Forelimb muscle (tissue), 1 donor: ENCODE data around the gene ZNF275. TPM values are rescaled to one million over a fixed set of nuclear protein-coding genes. Genes with fewer than 3 reads are reported as not detected.
"Not testable (repeated sequence)": the region's sequence is repeated elsewhere in the genome, so short reads cannot be mapped to it uniquely, and the experiment has no call there.

ENCODE experiments used
- DNase-seq: peaks from one replicate; pipeline ENCODE4 v3.0.0-alpha.2; 2013; ENCODE audit warnings: low read depth
- polyA plus RNA-seq: library from polyadenylated mRNA; unstranded; fragments of 120-200 nt; gene quantifications from one replicate; pipeline ENCODE4 v1.2.1, GENCODE V29; 2013; ENCODE audit not compliant: insufficient read length

The ZNF275 gene, protein sequence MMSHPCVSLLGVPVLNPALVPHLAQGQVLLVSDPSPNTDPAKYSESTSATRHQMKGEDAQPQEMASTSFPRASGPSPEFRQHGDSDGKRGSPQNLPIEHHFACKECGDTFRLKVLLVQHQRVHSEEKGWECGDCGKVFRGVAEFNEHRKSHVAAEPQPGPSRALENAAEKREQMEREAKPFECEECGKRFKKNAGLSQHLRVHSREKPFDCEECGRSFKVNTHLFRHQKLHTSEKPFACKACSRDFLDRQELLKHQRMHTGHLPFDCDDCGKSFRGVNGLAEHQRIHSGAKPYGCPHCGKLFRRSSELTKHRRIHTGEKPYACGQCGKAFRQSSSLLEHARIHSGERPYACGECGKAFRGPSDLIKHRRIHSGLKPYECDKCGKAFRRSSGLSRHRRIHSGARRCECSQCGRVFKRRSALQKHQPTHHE
- 7.0 TPM for polyA plus RNA-seq

DNA sequence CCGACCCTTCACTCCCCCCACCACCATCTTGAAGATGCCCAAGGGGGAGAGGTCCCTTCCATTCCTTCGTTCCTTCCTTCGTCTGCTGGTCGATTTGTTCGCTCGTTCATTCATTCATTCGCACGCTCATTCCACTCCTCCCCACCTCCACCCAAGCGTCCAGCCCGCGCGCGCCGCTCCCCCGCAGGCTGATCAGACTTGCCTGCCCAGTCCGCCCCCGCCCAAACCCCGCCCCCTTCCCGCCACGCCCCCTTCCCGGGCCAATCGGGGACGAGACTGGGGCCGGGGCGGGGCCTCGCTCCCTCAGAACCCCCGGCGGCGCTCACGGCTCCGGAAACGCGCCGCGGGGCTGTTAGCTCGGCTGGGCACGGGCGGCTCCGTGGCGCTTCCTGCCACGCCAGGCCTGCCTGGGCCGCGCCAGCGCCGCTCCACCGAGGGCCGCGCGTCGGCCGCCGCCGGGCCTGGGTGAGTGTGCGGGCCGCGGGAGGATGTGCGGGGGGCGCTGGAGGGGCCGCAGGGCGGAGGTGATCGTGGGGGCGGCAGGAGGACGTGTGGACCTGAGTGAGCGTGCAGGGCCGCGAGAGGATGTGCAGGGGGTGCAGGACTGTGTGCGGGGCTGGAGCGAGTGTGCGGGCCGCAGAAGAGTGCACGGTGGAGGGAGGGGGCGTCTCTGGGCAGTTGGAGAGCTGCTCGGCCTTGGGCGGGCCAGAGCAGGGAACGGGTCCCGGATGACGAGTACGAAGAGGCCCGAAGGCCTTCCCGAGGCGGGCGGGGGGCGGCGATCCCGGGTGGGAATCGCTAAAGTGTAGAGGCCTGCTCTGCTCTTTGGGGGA lies at the start of gene ZNF275:
Gene ZNF275, plus strand, starts transcription at position 333 of the 833 bp plus-strand sequence. CDS start 2,527 bp downstream, outside the sequence.
- peak; percentile 26 for DNase-seq

DNA sequence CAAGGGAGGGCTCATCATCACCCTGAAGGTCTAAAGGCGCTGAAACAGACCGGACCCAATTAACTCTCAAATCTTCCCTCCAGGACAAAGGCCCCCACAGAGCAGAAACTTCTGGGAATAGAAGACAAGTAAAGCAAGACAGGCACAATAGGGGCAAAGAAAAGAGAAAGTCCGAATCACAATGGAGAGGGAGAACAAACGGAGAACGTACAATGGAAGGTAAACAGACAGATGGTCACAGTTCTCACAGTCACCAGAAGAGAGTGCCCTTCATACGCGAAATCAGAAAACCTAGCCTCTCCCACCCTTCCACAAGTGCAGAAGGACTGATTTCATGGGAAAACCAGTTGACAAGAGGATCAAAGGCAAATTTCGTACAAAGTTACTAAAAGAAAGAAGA lies 48.3 kb upstream of the ZNF275 start:
- not testable (repeated sequence) for DNase-seq

DNA sequence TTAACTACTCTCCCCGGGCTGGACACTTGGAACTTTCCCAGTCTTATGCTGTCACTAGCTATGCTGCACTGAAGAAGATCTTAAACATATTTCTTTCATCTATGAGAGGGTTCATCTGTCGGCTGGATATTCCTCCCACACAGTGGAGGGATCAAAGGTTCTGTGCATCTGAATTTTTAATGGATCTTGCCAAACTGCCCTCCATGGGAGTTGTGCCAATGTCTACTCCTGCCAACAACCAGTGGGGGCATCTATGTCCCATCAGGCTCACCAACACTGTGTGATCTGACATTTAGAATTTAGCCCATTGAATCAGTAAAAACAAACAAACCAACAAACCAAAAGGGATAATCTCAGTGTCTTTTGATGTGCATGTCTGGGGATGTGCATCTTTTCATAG lies 45.1 kb upstream of the ZNF275 start:
- not testable (repeated sequence) for DNase-seq

DNA sequence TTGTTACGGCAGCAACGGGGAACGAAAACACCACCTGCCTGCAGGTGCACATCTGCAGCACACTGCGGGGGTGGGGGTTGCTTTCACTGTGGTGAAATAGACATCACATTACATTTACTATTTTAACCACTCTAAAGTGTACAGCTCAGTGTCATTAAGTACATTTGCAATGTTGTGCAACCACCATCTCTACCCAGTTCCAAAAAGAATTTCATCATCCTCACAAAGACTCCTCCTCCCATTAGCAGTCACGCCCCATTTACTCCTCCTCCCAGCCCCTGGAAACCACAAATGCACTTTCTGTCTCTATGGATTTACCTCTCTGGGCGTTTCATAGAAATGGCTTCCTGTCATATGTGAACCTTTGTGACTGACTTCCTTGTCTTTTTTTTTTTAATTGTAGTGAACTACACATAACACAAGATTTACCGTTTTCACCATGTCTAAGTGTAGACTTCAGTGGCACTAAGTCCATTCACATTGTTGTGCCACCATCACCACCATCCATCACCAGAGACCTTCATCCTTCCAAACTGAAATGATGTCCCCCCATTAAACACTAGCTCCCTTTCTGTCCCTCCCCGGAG lies 40.4 kb upstream of the ZNF275 start:
- DNase-seq = not testable (repeated sequence)

DNA sequence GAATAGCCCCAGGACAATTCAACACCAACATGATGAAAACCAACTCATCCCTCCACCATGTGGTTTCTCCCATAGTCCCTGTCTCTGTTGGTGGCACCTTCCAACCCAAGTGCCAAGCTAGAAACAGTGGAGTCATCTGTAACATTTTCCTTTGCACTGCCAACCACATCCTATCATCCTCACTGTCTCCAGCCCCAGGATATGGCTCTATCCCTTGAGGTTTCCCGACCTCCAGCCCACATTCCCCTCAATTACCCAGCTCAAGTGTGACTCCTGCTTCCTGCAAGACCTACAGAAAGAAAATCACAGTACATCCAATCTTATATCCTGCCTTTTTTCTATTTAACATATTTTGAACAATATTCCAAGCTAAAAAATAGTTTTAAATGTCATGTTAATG lies 36.6 kb upstream of the ZNF275 start:
- DNase-seq = no peak

DNA sequence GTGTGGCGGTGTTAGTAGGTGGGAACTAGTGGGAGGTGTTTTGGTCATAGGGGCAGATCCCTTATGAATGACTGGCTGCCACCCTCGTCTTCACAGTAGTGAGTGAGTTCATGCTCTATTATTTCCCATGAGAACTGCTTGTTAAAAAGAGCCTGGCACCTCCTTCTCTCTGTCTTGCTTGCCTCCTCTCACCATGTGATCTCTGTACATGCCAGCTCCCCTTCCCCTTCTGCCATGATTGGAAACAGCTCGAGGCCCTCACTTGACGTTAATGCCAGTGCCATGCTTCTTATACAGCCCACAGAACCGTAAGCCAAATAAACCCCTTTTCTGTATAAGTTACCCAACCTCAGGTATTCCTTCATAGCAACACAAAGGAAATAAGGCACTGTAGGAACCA lies 34.1 kb upstream of the ZNF275 start:
- no peak for DNase-seq

DNA sequence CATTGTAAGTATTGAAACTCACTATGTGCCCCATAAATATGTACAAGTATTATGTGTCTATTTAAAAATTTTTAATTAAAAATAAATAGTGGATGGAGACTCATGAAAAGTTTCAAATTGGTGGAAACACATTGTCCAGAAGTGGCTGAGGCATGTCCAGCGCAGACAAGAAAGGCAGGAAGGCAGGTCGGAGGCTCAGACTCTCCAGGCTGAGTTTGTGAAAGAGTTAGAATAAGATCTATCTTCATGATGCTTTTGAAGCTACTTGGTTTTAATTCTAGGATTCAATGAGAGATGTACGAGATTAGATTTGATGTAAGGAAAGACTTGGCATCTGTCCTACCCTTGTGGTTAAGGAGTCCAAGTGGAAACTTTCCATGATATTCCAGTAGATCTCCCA lies 32.2 kb upstream of the ZNF275 start:
- DNase-seq = no peak

DNA sequence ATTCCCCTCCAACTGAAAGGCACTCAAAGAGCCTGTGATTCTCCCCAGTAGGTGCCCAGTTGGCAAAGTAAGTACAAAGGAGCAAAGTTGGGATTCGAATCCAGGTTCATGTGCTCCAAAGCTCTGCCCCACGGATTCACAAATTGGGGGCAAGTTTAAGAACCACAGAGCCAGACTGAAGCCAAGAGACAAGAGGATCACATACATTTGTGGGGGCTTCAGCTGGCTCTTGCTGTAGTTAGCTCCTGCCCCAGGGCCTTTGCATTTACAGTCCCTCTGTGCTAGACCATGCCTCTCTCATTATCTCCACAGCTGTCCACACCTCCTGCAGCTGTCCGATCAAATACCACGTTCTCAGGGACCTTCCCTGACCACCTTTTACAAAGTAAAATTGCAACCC lies 31.2 kb upstream of the ZNF275 start:
- no peak for DNase-seq

DNA sequence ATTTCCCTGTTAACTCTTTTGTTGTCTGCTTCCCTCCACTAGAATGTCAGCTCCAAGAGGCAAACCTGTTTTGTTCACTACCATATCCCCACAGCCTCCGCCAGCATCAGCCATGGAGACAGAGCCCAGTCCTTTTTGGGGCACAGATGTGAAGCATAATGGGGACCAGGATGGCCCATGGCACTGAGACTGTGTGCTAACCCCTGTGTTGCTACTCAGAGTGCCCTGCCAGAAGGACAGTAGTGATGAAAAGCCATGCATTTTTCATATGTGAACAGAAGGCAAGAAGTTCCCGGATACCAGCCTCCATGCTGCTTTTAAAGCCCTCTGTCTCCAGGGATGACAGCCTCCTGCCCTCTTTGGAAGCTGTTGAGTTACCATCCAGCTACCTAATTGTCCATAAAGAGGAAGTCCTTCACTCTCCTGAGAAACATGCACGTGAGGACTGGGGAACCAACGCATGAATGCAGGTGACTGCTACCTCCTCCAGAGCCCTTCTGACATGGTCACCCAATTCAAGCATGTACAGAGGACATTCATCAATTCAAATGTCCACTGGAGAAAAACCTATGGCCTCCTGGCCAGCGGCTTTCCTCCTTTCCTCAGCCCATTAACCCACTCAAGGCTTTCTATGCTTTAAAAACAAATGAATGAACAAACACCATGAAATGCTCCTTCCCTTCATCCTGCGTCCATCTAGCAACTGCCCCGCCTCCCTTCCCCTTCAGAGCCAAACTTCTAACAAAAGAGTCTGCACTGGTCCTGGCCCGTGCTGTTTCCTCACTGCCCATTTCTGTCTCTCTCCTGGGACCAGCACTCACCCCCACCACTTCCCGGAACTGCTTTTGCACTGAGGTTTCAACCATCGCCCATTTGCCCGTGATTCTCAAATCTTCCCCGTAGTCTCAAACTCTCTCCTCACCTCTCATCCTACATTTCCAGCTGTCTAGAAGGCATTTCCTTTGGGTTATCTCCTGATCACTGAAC lies 30.4 kb upstream of the ZNF275 start:
- no peak for DNase-seq

DNA sequence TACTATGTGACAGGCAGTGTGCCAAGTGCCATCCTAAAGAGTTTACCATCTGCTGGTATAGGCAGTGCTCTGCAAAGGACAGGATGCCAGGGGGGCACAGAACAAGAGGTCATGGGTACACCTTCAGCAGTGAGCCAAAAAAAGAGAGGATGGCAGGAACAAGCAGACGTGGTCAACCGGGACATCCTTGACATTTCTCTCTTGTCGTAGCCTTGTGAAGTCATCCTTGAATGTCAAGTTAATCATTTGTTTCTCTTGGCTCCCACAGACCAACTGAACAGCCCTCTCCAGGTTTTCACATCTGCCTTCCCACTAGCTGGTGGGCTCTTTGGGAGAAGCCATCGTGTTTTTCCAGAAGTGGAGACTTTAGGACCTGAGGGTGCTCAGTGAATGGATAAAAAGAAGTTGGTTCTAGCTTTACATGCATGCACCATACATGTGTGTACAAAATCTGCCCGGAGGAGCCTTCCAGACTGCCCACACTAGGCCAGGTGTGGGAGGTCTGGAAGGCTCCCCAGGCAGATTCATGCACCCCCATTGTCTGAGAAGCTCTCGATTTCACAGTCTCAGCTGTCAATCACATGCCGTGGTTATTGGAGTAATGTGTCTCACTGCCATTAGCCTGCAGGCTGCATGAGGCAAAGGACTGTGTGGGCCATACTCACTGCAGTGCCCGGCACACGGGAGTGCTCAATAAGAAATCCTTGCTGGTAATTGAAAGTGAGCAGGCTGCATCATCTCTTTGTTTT lies 28.8 kb upstream of the ZNF275 start:
- no peak for DNase-seq

DNA sequence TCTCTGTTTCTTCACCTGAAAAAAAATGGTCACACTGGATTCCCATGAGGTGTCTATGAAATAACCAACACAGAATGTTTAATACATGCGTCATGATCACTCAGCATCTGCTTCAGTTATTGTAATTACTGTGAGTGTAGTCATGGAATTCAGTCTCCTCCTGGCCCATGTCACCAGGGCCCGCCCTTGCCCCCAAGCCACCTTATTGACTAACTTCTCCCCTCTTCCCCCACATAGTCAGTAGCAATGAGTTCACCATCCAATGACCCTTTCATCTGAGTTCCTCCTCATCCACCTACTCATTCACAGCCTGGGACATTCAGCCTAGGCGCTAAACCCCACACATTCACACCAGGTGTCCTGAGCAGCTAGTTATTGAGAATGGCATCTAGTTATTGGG lies 28.0 kb upstream of the ZNF275 start:
- DNase-seq = no peak

DNA sequence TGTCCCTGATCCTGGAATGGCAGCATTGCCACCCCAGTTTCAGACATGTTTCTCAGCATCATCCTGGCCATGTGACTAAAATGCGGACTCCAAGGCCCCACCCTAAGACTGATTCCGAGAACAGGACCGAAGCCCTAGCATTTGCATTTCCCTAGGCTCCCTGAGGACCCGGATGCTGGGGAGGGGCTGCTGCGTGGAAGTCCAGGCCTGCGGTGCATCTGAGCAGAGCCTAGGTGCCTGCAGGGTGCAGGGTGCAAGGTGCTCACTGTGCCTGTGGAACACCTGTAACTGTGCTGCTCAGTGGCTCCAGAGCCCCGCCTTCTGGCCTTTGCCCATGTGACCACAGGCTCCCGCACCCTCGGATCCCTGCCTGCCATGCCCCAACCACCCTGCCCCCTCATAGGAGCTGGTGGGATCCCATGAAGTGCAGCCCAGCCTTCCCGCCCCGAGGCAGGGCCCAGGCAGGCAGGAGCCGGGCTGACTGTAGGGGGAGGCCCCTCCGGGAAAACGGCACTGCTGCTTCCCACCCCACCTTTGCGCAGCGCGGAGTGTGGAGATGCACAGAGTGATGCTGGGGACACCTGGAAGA lies 27.3 kb upstream of the ZNF275 start:
- DNase-seq = no peak

DNA sequence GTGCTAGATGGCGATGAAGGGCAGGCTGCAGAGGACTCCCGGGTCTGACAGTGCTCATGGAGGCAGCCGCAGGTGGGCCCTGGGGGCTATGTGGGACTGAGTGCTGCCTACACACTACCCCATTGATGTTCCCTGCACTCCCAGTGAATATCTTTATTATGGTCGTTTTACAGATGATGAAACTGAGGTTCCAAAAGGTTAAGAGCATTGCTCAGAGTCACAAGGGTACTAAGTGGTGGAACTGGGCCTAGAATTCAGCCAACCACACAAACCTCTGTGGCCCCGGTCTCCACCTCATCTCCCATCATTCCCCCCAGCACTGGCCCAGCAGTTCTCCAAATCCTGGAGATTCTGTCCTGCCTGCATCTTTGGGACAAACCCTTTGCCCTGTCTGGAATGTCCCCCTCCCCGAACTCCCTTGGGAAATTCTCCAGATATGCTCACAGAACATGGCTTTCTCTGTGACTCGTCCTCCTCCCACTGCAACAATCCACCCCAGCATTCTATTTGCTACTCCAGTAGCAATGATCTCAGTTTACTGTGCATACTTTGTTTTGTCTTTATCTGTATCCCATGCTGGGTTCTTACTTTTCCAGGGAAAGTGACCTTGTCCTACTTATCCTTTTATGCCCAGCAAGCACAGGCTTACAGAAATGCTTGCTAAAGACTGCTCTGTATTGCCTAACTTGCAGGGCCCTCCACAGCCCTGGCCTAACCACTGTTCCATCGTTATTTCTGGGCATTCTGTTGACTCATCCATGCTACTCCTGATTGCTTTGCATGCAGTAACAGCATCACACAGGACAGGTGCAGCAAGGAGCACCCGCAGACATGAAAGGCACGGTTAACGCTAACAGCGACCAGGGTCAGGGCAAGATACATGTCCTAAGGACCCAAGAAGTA lies 26.4 kb upstream of the ZNF275 start:
- DNase-seq = no peak

DNA sequence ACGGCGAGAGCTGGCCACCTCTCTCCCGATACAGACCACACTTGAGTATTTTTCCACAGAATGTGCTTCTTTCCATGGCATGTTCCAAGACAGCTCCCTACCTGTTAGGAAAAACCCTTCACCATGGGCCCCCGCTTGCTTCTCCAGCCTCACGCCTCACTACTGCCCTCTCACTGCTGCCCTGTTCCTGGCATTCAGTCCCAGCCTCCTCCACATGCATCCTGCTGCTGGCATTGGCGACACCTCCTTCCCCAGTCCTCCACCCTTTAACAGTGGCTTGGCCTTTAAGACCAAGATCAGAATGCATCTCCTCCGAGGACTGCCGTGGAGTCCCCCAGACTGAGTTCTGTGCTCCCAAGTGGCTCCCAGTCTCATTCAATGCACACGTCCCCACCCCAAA lies 23.1 kb upstream of the ZNF275 start:
- no peak for DNase-seq

DNA sequence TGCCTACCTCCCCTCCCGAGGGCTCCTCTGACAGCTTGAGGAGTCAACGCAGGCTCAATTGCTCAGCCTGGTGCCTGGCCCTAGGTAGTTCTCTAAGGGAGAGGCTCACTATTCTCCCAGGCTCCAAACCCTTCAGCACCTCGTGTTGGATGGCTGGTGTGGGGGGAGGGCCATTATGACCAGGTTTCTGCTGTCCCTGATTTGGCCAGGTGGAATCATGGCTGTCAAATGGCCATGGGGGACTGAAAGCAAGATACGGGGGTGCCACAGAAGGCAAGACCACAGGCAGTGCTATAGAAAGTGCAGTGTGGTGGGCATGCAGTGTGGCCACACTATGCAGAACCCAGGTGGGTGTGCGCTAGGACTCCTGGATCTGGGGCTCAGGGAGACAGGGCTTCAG lies 21.9 kb upstream of the ZNF275 start:
- no peak for DNase-seq

DNA sequence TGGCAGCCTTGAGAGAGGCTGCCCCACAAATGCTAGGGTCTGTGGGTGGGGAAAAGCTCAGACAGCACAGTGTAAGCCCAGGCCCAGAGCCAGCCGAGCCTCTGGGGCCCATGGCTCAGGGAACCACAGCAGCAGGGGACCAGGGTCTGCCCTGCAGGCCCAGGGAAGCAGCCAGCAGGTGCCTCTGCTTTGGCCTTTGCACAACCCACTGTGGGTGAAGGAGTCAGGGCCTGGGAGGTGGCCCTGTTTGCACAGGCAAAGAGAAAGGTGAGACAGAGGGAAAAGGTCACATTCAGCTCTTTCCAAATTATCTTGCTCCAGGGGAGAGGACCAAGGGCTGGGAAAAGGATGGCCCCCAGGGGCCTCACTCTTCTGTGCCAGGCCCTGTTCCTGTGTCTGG lies 21.1 kb upstream of the ZNF275 start:
- no peak for DNase-seq

DNA sequence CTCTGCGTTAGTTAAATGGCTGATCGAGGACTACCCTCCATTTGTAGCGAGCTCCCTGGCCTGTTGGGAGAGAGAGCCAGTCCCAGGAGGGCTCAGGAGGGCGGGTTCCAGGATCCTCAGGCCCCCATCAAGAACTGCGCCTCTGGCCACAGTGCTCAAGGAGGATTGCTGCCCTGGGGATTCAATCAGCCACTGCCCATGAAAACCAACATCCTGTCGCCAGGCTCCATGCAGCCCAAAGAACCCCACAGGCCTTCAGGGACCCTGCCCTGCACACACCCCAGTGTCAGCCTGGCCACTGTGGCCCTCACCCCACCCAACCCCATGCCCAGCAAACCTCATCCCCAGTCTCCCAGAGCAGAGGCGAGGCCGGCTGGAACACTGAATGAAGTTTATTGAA lies 16.6 kb upstream of the ZNF275 start:
- DNase-seq = no peak

DNA sequence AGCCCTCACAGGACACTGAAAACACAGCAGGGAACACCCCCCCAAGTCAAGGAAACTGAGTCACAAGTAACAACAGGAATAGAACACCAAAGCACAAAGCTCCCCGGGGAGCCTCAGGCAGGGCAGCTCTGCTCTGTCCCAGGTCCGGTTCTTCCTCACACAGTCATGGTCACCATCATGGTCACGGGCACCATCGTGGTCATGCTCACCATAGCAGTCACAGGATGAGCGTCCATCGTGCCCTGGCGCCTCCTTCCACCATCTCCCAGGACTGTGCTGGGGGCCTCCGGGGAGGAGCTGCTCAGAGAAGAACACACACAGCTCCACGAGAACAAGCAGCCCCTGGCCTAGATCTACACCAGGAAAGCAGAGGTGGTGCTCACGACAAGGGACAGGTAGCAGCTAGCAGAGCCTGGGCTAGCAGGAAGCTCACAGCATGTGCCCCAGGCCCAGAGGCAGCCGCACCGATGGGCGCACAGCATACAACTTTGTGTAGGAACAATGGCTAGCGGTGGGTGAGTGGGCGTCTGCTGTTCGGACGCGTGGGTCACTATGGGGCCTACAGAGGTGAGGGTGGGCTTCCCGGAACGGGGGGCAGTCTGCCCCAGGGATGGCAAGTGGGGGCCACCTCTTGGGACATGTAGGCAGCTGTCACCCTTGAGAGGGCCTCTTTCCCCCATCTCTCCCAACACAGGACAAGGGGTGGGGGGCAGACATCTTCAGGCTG lies 15.8 kb upstream of the ZNF275 start:
- DNase-seq = no peak
